ENCODE data around the gene LENEP. TPM values are rescaled to one million over a fixed set of nuclear protein-coding genes. Genes with fewer than 3 reads are reported as not detected.

LENEP gene
- total RNA-seq, 4 donors from 2014 or later: not detected

DNA sequence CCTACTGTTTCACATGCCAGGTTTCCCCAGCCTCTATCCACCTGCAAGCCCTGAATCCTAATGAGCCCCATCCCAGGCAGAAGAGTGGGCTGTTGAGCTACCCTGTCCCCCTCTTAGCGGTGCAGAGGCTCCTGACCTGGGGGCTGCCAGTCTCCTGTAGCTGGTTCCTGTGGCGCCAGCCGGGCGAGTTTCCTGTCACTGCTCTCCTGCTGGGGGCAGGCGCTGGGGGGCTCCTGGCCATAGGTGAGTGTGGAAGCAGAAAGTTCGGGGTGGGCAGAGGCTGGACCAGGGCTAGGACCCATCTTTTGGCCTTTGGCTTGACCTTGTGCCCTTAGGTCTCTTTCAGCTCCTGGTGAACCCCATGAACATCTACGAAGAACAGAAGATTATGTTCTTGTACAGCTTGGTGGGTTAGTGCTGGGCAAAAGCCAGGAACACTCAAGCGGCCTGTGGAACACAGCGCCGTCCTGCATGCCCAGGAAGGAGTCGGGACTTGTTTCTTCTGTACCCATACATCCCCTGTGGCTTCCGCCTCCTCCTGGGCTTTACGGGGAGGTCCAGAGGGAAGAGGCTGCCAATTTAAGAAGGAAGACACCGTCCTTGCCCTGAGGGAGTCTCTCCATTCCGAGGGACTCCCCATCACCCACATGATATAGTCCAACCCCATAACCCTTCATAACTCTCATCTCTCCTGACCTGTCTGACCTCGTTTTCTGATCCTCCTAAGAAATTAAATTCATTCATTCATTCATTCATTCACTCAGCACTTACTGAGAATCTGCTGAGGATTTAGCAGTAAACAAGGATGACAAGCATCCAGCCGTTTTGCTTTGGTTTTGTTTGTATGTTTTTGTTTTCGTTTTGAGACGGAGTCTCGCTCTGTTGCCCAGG is 41.2 kb downstream of the LENEP start:
- H3K4me1 ChIP-seq: peaks cover 6 to 30% (median 15%) of the 10 kb centered on the region in 4 donors
- 69 to 83% methylated on average over 4 to 20 of the region's 20 CpGs for WGBS, 2 donors (ENCODE audit: low coverage in 1 of 2)
- TF ChIP-seq, protein P1, sequence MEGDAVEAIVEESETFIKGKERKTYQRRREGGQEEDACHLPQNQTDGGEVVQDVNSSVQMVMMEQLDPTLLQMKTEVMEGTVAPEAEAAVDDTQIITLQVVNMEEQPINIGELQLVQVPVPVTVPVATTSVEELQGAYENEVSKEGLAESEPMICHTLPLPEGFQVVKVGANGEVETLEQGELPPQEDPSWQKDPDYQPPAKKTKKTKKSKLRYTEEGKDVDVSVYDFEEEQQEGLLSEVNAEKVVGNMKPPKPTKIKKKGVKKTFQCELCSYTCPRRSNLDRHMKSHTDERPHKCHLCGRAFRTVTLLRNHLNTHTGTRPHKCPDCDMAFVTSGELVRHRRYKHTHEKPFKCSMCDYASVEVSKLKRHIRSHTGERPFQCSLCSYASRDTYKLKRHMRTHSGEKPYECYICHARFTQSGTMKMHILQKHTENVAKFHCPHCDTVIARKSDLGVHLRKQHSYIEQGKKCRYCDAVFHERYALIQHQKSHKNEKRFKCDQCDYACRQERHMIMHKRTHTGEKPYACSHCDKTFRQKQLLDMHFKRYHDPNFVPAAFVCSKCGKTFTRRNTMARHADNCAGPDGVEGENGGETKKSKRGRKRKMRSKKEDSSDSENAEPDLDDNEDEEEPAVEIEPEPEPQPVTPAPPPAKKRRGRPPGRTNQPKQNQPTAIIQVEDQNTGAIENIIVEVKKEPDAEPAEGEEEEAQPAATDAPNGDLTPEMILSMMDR (IDR thresholded peaks at IDR 0.05): no peak
- TF ChIP-seq EP300 (IDR thresholded peaks at IDR 0.05; ENCODE audit: low read depth) (no peak), POLR2A (IDR thresholded peaks at IDR 0.05) (no peak), POLR2AphosphoS5 (IDR thresholded peaks at IDR 0.05) (no peak)

DNA sequence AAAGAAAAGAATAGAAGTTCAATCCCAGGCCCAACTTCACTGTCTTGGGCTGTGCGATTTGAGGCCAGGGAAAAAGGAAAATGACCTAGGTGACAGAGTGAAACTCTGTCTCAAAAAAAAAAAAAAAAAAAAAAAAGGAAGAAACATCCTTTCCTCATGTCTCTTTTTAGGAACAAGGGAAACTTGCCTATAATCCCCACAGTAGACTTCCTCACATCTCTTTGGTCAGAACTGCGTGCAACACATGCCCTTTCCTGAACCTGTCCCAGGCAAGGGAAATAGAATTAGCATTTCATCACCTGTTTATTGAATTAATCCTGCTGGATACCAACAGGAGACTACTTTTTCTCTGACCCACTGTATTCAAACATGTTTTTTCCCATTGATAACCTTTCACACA is 42.5 kb downstream of the LENEP start:
- Histone ChIP-seq H3K4me1 (peaks cover 6 to 30% (median 15%) of the 10 kb centered on the region in 4 donors), H3K36me3 (no peaks in the 10 kb centered on the region), H3K4me3 (no peak overlapping the region), H3K27ac (no peak overlapping the region), H3K9me3 (no peaks in the 10 kb centered on the region), H3K27me3 (no peaks in the 10 kb centered on the region)
- in situ Hi-C loops (cut with MboI; ENCODE audit: low pct_ligation_motif_present in 1 of 4, low pct_unique_long_range_greater_than_20kb in 1 of 4, low sequenced_read_pairs in 3 of 4): no loop called here
- intact Hi-C loops (cut with DNase I; ENCODE audit: low total_unique reads): no loop called here
- 92 to 100% methylated on average over 1 to 2 of the region's 2 CpGs for WGBS, 2 donors (ENCODE audit: low coverage in 1 of 2)
- DNase-seq: no peak
- TF ChIP-seq POLR2A (IDR thresholded peaks at IDR 0.05): no peak
- no peak for TF ChIP-seq POLR2AphosphoS5 (IDR thresholded peaks at IDR 0.05)
- no peak for TF ChIP-seq EP300 (IDR thresholded peaks at IDR 0.05; ENCODE audit: low read depth)

More for the DNA sequence above, 41.2 kb downstream of the LENEP start:
- no peak overlapping the region for H3K4me3 ChIP-seq
- intact Hi-C loops (cut with DNase I; ENCODE audit: low total_unique reads): no loop called here
- H3K27ac ChIP-seq: no peak overlapping the region
- H3K9me3 ChIP-seq: no peaks in the 10 kb centered on the region
- in situ Hi-C loops (cut with MboI; ENCODE audit: low pct_ligation_motif_present in 1 of 4, low pct_unique_long_range_greater_than_20kb in 1 of 4, low sequenced_read_pairs in 3 of 4): no loop called here
- H3K36me3 ChIP-seq: no peaks in the 10 kb centered on the region
- no peak for DNase-seq
- H3K27me3 ChIP-seq: no peaks in the 10 kb centered on the region

DNA sequence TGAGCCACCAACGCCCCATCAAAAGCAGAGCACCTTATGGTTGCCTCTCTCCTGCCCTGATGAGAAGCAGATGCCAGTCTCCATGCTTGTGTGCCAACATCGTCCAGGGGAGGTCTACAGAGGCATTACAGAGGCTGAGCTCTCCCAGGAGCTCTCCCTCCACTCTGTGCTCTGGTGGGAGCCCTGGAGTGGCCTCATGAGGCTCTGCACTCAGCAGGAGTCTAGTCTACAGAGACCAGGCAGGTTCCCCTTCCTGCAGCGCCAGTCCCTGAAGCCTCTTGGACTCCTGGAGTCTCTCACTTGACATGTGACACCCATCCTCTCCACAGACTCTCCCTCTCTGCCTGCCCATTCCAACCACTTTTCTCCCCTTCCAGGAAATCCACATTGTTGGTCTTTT is 43.7 kb downstream of the LENEP start:
- Histone ChIP-seq H3K9me3 (no peaks in the 10 kb centered on the region), H3K36me3 (no peaks in the 10 kb centered on the region), H3K27ac (no peak overlapping the region), H3K4me3 (no peak overlapping the region), H3K4me1 (peaks cover 6 to 30% (median 15%) of the 10 kb centered on the region in 4 donors), H3K27me3 (no peaks in the 10 kb centered on the region)
- intact Hi-C loops (cut with DNase I; ENCODE audit: low total_unique reads) (no loop called here), in situ Hi-C loops (cut with MboI; ENCODE audit: low pct_ligation_motif_present in 1 of 4, low pct_unique_long_range_greater_than_20kb in 1 of 4, low sequenced_read_pairs in 3 of 4) (no loop called here)
- 97% methylated on average over 3 of the region's 3 CpGs; no CpG with 5 or more reads in 1 of the 2 donors for WGBS, 2 donors (ENCODE audit: low coverage in 1 of 2)
- DNase-seq: no peak
- TF ChIP-seq POLR2AphosphoS5 (IDR thresholded peaks at IDR 0.05) (no peak), POLR2A (IDR thresholded peaks at IDR 0.05) (no peak), EP300 (IDR thresholded peaks at IDR 0.05; ENCODE audit: low read depth) (no peak)
- TF ChIP-seq, protein P1 (IDR thresholded peaks at IDR 0.05): no peak

DNA sequence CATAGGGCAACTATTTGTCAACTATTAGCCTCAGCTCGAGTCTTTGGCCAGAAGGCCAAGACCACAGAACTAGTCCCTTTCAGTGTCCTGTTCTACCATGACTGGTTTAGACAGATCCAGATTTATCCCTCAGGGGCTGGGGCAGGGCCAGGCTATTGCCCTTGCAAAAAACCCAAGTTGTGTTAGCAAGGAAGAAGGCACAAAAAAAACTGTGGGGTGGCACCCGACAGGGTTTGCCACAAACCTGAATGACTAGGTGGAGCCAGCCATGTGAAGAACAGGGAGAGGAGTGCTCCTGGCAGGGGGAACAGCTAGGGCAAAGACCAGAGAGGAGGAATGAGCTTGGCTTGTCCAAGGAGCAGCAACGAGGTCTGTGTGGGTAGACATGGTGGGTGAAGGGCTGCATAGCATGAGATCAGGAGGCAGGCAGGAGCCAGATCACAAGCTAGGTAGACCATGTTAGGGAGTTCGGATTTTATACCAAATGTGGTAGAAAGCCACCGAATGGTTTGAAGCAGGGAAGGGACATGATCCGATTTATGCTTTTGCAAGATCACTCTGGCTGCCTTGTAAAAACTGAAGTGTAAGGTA is 44.6 kb downstream of the LENEP start:
- H3K4me1 ChIP-seq: peaks cover 6 to 35% (median 17%) of the 10 kb centered on the region in 4 donors
- in situ Hi-C loops (cut with MboI; ENCODE audit: low pct_ligation_motif_present in 1 of 4, low pct_unique_long_range_greater_than_20kb in 1 of 4, low sequenced_read_pairs in 3 of 4) (no loop called here), intact Hi-C loops (cut with DNase I; ENCODE audit: low total_unique reads) (no loop called here)
- DNase-seq: peak; percentile 48
- no peaks in the 10 kb centered on the region for H3K36me3 ChIP-seq
- 65 to 83% methylated on average over 1 to 6 of the region's 6 CpGs for WGBS, 2 donors (ENCODE audit: low coverage in 1 of 2)
- H3K27me3 ChIP-seq: no peaks in the 10 kb centered on the region
- TF ChIP-seq POLR2A (IDR thresholded peaks at IDR 0.05) (no peak), POLR2AphosphoS5 (IDR thresholded peaks at IDR 0.05) (peak in 1 of 3 donors; percentile 22)
- H3K27ac ChIP-seq: peak overlapping the region; percentile 70 to 79 (median 75)
- H3K9me3 ChIP-seq: no peaks in the 10 kb centered on the region
- no peak overlapping the region for H3K4me3 ChIP-seq

Data from transverse colon (tissue), 4 donors.